GM21423 (cell line): ENCODE data around the gene NIPBL.
"Not testable (repeated sequence)": the region's sequence is repeated elsewhere in the genome, so short reads cannot be mapped to it uniquely, and the experiment has no call there.

Source experiments
- ATAC-seq: cut with Tn5 transposase; IDR thresholded peaks from one replicate; pipeline ENCODE4 v1.9.1; 2021; ENCODE audit warnings: mild to moderate bottlenecking, moderate library complexity; ENCODE audit not compliant: unreplicated experiment

Gene NIPBL

DNA sequence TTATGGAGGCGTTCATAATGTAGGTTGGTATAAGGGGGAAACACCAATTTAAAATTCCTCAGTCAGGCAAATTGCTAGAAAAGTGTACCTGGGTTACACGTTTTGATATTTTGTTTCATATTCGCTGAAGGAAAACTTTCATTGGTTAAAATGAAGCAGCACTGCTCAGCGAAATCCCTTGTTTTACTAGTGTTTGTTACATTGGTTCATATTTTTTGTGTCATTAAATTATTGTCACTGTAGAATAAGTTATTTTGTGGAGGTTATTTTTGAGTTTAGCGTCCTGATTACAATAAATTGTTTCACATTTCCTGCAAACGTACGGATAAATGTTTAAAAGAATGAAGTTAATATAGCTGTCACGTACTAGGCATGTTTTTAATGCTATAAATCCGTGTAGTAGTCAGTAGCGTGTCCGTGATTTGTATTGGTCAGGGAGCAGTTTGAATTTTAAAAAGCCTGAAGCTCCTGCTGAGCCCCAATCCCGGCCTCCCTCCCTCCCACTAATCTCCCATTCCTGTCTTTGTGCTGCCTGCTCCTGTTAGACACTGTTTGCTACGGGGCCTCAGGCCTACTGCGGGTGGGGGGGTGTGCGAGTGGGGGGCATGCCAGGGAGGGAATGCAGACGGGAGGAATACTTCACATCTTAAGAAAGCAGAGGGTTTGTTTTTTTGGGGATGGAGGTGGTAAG lies 2.0 kb downstream of the NIPBL start:
- no peak for ATAC-seq

DNA sequence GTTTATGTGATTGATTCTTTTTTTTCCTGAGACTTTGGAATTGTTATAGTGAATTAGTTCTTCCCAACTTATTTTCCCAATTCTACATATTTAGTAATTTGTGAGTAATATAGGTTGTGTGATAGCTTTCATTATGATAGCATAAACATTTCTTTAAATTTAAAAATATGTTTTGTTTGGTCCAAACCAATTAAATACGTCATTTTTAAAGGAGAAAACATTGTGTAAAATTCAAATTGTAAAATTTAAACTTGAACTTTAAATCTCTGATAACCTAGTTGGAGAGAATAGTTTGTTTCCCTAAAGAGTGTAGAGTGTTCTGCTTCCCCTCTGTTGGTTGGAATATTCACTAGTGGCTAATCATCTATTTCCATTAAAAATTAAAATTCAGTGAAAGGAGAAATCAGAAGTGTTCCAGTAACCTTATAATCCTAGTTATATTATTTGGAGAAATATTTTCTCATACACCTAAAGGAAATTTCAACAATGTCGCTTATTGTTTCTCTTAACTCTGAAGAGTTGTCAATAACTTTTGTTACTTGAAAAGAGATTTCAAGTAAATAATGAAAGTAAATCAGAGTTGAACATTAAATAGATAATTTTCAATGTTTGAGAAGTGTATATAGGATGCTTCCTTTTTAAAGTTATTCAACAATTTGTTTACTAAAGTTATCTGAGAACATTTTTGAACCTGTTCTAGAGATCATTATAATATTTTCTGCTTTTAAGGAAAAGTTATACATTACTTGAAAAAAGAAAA lies 2.9 kb downstream of the NIPBL start:
- ATAC-seq, result no peak

DNA sequence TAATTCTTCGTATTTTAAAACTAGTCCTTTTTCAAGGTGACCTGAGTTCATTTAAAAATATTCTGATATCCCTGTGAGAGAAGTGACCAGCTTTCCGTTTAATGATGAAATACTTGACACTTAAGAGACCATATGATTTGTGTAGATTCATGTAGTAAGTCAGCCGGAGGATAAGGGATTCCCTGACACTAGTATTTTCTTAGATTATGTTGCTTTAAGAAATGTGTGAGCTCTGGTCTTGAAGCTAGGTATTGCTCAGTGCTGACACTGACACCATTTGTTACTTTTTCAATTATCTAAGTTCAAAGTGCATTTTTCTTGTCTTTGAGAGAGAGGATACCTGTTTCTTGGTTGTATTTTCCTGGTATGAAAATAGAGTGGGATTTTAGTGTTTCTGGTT lies 4.2 kb downstream of the NIPBL start:
- no peak for ATAC-seq

DNA sequence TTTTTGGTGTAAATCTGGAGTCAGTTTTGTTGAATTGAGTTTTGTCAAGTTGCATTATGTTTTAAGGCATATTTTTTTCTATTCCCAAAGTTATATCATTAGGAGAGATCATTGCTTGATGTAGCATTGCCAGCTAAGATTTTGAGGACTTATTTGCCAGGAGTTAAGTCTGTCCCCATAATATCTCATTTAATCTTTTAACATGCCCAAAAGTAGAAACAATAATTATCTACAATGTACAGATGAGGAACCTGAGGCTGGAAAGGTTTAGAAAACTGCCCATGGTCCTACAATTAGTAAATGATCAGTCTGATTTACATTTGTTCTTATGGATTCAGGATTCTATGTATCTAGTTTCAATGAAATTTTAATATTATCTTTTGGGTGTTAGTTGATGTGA lies 4.7 kb downstream of the NIPBL start:
- ATAC-seq, result no peak

DNA sequence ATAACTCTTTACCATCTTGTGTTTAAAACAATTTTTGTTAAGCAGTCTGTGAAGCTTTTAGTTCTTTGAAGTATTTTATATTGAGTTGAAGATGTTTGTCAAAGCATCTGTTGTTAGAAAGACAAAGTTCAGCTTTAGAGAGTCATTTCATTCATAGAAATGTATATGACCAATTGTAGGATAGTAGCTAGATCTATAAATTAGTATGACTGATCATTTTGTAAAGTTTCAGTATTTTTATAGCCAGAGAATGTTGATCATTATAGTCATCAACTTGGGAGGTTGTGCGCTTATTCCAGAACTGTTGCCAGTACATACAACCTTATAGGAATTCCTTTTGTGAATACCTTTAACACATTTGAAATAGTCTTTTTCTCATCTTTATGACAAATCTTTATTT lies 5.2 kb downstream of the NIPBL start:
- ATAC-seq, result no peak

DNA sequence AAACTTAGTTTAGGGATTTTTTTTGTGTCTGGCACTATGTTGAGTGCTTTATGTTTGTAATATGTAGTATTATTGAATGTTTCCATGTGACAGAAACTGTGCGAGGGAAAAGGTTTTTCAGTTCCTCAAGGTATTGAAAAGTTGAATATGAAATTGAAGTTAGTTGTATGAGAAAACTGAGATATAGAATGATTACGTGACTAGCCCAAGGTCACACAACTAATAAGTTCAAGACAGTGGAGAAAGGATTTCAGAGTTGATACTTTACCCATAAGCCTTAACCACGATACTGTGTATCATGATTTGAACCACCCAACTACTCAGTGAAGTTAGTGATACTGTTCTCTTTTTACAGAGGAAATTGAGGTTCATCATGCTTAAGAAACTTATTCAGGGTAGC lies 5.7 kb downstream of the NIPBL start:
- peak; percentile 57 for ATAC-seq

DNA sequence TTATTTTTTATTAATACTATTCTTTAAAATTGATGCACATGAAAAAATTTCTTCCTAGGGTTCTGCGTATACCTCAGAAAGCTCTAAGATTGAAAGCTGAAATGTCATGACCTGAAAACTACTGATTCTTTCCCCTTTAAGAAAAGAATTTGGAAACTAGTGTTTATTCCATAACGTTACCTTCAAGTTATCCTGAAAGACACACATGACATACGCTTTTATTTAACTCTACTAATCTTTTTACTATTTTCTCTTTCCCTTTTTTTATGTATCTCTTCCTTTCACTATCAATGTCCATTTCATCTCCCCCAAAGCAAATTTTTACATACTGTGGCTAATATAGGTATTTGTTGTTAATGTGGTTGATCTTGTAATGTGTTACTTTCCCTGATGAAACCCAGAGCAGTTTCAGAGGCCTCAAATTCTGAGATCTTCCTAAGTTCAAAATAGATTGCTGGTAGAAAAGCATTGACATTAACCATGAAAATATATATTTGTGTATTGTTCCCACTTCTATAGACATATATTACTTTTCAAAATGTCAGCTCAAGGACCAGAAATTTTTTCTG lies 7.4 kb downstream of the NIPBL start:
- ATAC-seq, result no peak

DNA sequence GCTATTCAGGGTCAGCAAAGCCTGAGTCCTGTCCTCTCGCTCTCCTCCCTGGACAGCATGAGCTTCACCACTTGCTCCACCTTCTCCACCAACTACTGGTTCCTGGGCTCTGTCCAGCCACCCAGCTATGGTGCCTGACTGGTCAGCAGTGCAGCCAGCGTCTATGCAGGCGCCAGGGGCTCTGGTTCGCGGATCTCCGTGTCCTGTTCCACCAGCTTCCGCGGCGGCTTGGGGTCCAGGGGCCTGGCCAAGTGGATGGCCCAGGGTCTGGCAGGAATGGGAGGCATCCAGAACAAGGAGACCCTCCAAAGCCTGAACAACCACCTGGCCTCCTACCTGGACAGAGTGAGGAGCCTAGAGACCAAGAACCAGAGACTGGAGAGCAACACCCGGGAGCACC lies 8.6 kb downstream of the NIPBL start:
- no peak for ATAC-seq

DNA sequence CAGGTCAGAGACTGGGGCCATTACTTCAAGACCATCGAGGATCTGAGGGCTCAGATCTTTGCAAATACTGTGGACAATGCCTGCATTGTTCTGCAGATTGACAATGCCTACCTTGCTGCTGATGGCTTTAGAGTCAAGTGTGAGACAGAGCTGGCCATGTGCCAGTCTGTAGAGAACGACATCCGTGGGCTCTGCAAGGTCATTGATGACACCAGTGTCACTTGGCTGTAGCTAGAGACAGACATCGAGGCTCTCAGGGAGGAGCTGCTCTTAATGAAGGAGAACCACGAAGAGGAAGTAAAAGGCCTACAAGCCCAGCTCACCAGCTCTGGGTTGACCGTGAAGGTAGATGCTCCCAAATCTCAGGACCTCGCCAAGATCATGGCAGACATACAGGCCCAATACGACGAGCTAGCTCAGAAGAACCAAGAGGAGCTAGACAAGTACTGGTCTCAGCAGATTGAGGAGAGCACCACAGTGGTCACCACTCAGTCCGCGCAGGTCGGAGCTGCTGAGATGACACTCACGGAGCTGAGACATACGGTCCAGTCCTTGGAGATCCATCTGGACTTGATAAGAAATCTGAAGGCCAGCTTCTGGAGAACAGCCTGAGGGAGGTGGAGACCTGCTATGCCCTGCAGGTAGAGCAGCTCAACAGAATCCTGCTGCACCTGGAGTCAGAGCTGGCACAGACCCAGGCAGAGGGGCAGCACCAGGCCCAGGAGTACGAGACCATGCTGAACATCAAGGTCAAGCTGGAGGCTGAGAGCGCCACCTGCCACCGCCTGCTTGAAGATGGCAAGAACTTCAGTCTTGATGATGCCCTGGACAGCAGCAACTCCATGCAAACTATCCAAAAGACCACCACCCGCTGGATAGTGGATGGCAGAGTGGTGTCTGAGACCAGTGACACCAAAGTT lies 9.3 kb downstream of the NIPBL start:
- ATAC-seq, result no peak

DNA sequence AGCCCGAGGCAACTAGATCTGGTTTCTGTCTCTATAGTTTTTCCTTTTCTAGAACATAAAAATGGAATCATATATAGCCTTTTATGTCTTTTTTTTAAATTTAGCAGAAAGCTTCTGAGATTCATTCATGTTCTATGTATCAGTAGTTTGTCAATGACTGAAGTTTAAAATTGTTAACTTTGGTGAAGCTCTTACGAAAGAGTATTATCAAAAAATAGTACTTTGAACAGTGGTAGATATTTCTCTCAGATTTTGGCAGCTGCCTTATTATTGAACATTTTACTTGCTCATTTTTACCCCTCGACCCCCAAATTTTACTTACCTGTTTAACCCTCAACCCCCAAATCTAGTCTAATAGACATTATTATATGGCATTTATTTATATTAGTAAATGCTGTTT lies 10.2 kb downstream of the NIPBL start:
- ATAC-seq, result no peak

DNA sequence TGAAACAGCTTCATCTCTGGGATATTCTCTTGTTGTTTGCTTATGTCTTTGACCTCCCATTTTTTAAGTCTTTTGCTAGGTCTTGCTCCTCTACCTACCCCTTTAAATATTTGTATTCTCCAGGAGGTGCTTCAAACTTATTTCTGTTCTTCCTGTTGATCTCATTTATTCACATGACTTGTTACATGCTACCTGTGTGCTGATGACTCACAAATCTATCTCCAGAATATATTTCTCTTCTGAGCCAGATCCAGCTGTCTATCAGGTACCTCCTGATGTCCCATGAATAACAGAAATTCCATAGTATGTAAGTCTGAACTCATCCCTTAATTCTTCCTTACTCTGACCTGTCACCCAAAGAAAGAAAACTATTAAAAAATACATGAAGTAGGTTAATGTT lies 11.0 kb downstream of the NIPBL start:
- ATAC-seq, result no peak

DNA sequence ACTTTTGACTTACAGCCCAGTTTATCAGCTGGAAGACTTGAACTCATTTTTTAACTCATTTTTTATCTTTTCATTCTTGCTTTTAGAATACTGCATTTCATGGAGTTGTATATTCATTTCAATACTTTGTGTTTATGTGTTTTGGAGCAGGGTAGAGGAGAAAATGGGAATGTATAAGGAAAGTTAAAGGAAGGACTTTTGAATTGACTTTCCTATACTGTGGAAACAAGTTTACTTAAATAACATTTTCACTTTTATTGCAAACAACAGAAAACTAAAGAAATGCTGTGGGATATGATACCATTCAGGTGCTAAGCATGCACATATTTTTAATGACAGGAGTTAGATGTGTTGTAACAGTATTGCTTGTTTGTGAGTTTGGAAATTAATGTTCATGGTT lies 11.7 kb downstream of the NIPBL start:
- no peak for ATAC-seq

DNA sequence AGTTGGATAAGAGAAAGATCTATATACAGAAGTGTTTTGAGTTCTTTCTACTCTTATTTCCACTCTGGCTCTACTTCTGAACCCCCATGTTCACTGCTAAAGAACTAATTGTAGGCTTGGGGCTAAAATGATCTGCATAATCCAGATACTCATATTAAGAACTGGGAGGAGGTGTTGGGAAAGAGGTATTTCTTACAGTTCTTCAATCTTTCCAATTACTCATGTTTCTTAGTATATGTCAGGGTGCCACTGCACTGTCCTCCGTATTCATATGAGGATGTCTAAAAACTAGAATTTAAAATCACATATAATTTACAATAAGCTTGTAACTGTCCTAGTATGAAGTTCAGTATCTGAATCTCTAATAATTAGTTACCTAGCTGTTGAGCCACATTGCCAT lies 12.7 kb downstream of the NIPBL start:
- ATAC-seq, result no peak

DNA sequence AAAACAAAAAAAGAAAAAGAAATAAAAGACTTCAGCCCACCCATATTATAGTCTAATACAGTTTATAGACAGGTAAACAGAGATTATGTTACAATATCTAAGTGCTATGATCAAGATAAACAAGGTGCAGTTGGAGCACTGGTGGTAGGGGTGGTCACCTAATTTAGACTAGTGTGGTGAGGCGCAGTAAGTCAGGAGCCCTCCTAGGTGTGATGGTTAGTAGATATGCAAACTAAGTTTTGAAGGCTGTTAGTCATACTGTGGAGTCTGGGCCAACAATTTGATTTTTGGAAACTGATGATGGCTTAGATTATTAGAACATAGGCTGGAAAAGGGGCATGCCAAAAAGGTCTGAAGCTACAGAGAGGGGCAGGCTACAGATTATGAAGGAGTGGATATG lies 14.7 kb downstream of the NIPBL start:
- ATAC-seq, result no peak

DNA sequence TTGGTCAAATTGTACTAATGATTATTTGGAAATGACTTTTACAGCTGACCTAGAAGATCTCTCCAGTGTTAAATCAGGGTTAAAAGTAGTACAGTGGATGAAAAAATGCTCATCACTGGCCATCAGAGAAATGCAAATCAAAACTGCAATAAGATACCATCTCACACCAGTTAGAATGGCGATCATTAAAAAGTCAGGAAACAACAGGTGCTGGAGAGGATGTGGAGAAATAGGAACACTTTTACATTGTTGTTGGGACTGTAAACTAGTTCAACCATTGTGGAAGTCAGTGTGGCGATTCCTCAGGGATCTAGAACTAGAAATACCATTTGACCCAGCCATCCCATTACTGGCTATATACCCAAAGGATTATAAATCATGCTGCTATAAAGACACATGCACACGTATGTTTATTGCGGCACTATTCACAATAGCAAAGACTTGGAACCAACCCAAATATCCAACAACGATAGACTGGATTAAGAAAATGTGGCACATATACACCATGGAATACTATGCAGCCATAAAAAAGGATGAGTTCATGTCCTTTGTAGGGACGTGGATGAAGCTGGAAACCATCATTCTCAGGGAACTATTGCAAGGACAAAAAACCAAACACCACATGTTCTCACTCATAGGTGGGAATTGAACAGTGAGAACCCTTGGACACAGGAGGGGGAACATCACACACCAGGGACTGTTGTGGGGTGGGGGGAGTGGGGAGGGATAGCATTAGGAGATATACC lies 15.7 kb downstream of the NIPBL start:
- ATAC-seq, result not testable (repeated sequence)

DNA sequence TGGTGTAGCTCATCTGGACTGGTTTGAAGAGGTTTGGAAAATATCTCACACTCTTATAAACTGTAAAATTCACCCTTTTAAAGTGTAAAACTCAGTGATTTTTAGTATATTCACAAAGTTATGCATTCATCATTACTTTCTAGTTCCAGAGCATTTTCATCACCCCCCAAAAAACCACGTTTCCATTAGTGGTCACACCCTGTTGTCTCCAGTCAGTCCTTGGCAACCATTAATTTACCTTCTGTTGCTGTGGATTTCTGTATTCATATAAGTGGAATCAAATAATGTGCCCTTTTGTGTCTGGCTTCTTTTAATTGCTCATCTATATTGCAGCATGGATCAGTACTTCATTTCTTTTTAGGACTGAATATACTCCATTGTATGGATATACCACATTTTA lies 18.4 kb downstream of the NIPBL start:
- no peak for ATAC-seq

DNA sequence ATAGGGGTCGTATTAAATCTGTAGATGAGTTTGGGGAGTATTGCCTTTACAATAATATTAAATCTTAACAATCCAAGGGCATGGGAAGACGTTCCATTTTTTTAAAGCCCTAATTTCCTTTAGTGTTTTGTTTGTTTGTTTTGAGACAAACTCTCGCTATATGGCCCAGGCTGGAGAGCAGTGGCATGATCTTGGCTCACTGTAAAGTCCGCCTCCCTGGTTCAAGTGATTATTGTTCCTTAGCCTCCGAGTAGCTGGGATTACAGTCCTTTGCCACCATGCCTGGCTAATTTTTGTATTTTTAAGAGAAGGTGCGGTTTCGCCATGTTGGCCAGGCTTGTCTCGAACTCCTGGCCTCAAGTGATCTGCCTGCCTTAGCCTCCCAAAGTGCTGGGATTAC lies 19.9 kb downstream of the NIPBL start:
- no peak for ATAC-seq

DNA sequence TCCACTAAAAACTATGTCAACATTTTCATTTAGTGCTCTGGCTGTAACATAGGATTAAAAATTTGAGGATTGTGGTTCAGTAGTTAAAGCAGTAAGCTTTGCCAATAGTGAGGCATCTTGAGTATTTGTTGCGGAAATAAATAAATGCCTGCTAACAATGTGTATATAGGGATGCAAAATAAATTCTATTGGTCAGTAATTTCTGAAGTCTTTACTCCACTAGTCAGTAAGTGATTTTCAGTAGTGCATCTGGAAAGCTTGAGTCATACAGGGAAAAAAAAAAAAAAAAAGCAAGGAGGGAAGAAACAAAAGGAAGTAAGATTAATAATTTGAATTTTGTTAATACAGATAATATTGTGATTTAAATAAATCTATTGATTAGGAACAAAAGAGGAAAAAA lies 21.0 kb downstream of the NIPBL start:
- ATAC-seq, result no peak

DNA sequence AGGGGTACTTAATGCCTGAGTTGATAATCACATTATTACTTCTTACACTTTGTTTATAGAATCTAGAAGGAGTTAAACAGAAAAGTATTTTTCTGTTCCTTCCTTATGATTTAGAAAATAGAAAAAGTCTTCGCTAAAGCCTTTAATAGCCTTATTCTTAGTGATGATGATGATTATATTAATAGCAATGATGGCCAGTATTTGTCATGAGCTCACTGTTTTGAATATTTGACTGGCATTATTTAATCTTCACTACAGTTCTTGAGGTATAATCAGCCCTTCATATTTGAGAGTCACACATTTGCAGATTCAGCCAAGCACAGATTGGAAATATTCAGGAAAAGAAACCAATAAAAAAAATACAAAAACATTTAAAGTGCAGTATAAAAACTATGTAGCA lies 23.3 kb downstream of the NIPBL start:
- no peak for ATAC-seq

DNA sequence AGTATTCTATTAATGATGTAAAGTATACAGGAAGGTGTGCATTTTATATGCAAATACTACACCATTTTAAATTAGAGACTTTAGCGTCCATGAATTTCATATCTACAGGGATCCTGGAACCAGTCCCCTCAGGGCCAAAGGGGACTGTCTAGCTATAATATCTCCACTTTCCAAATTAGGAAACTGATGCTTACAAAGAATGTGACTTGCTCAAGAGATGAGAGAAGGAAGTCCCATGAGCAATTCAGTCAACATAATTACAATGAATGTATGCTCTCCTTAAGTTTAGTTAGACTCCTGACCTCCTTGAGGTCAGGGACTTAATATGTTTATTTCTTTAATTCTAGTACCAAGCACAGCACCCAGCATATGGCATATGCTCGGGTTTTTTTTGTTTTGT lies 23.7 kb downstream of the NIPBL start:
- ATAC-seq, result no peak

DNA sequence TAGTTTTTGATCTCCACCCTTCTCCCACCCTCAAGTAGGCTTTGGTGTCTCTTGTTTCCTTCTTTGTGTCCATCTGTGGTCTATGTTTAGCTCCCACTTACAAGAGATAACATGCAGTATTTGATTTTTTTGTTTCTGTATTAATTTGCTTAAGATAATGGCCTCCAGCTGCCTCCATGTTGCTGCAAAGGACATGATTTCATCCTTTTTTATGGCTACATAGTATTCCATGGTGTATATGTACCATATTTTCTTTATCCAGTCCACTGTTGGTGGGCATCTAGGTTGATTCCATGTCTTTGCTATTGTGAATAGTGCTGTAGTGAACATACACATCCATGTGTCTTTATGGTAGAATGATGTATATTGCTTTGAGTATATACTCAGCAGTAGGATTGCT lies 24.5 kb downstream of the NIPBL start:
- not testable (repeated sequence) for ATAC-seq
